ENCODE results near the gene CSK.

CSK gene

DNA sequence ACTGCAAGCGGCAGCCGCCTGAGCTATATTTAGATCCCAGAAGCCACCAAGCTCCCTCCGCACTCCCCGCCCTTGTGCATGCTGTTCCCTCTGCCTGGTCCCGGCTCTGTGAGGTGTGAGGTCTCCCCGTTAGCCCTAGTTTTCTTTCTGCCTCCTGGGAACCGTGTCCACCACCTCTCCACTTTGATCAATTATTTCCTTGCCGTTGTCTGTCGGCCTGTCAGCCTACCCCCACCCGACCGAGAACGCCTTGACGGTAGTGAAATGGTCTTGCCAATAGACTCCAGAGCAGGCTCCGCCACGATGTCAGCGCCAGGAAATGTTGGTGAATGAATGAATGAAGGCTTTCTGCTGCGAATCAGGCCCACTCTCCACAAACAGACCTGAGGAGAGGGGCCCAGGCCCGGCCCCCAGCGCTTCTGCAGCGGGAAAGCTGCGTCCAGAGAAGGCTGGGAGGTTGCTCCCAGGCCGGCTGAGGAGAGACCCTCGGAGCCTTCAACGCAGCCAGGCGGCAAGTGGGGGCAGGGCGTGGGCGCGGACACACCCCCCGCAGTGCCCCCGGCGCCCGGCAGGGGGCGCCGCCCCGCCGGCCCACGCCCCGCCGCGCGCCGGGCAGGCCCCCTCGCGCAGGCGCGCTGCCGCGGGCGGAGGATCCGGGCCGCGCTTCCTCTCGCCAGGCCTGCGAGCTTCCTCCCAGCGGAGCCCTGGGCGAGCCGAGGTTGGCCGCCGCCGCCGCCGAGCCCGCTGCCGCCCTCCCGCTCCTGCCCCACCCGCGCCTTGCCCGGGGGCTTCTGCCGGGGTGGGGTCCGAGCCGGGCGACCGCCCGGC lies at the start of gene CSK:
Gene CSK, plus strand, starts transcription at position 650 of the 828 bp plus-strand sequence. CDS start 16,218 bp downstream, outside the sequence.
- DNase-seq, result peak; percentile 90 to 97 (median 94)

DNA sequence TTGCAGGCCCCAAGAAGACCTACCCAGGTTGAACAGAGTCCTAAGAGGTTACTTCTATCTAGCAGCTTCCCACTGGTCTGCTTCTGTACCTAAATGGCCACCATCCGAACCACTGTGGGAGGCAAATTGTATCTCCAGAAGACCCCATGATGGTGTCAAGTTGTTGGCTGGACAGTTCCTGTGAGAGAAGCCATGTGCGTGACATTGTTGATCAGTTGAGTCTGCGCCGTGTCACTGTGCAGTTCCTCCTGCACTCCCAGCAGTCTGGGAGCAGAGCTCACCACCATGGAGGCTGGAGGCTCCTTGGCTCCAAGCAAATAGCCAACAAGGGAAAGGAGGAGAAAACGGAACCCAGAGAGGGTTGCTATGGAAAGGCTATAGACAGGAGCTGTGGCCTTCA lies 49.0 kb upstream of the CSK start:
- no peak for DNase-seq

DNA sequence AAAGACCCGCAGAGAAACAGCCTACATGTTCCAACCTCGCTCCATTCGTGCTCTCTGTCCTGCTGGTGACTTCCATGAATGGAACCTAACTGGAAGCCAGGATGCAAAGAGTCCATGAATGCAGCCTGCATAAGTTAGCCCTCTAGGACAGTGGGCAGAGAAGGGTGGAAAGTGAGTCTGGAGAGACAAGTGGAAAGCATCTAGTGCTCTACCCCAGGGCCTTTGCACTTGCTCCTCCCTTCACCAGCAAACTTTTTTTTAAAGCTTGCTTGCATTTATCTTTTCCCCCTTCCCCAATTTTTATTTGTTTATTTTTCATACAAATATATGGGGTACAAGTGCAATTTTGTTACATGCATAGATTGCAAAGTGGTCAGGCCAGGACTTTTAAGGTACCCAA lies 48.6 kb upstream of the CSK start:
- no peak for DNase-seq

DNA sequence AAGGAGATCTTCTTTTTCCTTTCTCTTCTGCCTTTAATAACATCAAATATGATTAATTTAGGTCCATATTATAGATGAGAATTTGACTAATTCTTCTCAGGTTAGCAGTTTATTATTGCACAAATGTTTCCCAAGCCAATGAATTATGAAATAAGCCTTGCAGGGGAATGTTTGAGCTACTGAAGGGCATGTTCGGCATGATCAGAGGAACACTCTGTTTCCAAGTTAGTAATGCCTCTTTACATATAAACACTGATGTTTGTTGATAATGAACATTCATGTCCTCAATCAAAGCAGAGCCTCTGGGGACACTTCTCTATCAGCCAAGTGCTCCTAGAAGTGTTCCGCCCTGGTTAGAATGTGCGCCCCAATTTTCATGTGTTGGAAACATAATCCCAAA lies 46.6 kb upstream of the CSK start:
- DNase-seq, result no peak

GRCh38 chr15:74738239-74738638 lies 43.6 kb upstream of the CSK start:
- DNase-seq, result peak; percentile 41 to 55 (median 43)

DNA sequence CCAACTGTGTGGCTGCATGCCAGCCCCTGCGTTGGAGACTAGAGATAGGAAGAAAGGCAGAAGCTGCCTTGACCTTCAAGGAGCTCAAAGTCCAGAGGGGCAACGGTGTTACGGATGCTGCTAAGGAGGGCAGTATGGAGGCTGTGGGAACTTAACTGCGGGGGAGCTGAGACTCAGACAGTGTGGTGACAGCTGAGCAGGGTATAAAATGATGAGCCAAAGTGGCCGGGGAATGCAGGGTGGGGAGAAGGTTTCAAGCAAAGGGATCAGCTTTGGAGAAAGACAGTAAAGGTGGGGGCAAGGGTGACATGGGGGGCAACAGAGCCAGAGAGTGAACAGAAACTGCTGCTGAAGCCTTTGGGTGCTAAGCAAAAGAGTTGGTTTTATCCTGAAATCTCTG lies 39.5 kb upstream of the CSK start:
- DNase-seq, result no peak

- no peak for DNase-seq
Measured at GRCh38 chr15:74746389-74746788, 35.5 kb upstream of the CSK start.

GRCh38 chr15:74748322-74748946 lies 33.4 kb upstream of the CSK start, which contains the start of gene CYP1A2:
Gene CYP1A2, plus strand, starts transcription at chr15:74748845. Its CDS starts 894 bp downstream, at chr15:74749739.
- DNase-seq, result no peak

GRCh38 chr15:74749832-74750231 lies 32.0 kb upstream of the CSK start:
- DNase-seq, result no peak

- no peak for DNase-seq
Measured at GRCh38 chr15:74750751-74751150, 31.1 kb upstream of the CSK start.

DNA sequence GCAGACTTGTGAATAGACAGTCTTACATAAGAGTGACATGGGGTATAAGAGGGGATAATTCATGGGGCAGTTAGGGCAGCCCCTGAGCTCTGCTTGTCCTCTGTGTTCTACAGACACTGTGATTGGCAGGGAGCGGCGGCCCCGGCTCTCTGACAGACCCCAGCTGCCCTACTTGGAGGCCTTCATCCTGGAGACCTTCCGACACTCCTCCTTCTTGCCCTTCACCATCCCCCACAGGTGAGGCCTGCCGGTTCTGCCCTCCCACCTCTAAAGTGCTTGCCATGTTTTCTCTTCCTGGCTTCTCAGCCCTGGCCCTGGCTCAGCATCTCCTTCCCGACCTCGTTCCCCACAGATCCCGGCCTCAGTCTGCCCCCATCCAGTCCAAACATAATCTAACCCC lies 29.9 kb upstream of the CSK start:
- DNase-seq, result no peak

DNA sequence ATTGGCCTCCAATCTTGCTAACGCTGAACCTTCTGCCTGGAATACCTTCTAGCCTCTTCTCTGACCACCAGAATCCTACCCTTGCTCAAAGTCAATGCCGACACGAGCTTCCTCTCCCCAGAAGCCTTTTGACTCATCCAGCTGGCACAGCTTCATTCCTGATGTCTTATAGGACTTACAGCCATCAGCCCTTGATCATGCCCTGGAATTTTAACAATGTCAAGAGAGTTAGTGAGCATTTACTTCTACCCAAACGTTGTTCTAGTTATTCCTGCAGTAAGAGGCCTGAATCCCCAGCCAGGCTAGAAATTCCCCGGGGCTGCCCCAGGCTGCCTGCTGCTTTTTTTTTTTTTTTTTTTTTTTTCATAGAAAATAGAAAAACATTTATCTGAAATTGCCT lies 29.3 kb upstream of the CSK start:
- DNase-seq, result peak in 1 of 3 donors; percentile 9

DNA sequence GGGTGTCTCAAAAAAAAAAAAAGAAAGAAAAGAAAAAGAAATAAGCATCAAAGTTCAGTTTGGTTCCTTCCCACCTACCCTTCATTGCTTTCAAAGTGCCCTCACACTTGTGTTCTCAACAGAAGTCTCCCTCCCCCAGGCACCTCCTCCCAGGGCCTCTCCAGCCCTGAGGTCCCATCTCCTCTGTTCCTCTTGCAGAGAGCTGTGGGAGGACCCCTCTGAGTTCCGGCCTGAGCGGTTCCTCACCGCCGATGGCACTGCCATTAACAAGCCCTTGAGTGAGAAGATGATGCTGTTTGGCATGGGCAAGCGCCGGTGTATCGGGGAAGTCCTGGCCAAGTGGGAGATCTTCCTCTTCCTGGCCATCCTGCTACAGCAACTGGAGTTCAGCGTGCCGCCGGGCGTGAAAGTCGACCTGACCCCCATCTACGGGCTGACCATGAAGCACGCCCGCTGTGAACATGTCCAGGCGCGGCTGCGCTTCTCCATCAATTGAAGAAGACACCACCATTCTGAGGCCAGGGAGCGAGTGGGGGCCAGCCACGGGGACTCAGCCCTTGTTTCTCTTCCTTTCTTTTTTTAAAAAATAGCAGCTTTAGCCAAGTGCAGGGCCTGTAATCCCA lies 27.2 kb upstream of the CSK start:
- no peak for DNase-seq

GRCh38 chr15:74758736-74759135 lies 23.1 kb upstream of the CSK start:
- no peak for DNase-seq

DNA sequence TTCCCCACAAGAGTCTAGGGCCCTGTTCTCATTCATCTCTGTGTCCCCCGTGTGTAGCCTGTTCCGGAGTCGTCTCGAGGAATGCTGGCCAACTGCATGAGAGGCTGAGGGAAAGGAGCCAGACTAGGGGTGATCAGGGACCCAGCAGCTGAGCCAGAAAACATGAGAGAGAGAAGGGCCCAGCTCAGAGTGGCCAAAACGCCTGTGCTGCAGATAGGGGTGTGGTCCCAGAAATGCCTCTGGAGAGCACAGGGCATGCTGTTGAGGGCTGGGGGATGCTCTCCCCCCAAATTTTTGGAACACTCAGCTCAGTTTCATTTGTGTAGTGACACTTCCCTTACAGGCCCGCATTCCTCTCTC lies 19.1 kb upstream of the CSK start:
- no peak for DNase-seq

- DNase-seq, result no peak
Measured at GRCh38 chr15:74763416-74763815, 18.5 kb upstream of the CSK start.

DNA sequence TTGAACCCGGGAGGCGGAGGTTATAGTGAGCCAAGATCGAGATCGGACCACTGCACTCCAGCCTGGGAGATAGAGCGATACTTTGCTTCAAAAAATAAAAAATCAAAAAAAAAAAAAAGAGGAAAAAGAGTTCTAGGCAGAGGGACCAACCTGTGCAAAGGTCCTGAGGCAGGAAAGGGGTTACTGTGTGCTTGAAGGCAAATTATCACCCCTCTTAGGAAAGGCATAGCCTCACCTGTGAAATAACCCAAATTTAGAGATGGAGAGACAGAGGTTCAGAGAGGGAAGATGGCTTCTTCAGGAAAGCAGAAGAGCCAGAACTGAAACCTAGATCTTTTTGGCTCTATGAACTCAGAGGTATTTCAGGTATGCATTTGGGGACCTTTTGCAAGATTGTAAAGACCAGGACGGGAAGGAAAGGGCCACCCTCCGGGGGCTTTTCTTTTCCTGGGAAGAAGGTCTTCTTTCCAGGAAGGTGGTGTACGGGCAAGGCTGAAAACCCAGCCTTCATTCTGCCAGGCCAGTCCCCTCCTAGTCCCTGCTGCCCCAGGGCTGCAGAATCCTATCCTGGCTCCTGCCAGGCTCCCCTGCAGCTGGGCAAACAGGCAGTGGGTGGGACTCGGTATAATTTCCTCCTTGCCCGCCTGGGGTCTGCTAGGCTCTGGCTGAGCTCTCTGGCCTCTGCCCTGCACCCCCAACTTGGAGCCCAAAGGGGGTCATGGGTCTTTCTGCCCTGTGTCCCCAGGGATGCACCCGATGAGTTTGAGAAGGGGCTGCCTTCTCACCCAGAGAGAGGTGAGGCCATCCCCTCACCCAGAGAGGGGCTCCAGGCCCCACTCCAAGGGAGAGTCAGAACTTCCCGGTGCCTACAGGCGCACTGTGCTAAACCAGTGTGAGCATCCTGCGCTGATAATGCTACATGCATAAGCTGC lies 14.4 kb upstream of the CSK start:
- peak in 1 of 3 donors; percentile 8 for DNase-seq

- no peak for DNase-seq
Measured at GRCh38 chr15:74768099-74768770, 13.6 kb upstream of the CSK start.

DNA sequence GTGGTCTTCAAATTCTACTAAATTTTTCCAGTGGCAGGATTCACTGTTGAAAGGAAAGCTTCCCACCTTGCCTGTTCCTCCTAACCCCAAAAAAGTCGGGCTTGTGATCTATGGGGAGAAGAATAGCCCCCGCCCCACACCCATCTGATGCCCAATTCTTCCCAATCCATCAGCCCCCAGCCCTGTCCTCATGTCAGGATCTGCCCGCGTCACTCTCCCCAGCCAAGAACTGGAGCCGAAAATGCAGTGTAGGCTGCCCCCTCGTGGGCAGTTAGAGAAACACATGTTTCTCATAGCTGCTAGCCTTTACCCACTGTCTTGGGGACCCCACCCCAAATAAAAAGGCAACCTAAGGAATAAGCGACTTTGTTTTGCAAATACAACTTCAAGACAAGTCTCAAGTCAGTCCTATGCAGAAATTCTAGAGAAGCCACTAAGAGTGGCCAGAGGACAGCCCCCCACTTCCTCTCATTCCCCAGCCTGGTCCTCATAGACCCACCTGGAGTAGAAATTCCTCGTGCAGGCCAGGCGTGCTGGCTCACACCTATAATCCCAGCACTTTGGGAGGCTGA lies 13.0 kb upstream of the CSK start:
- DNase-seq, result peak; percentile 69 to 77 (median 70)

GRCh38 chr15:74769463-74770025 lies 12.3 kb upstream of the CSK start:
- no peak for DNase-seq

- no peak for DNase-seq
Measured at GRCh38 chr15:74770211-74770903, 11.5 kb upstream of the CSK start.
